HUES64 (cell line): ENCODE data around the gene LYPLA2.
"Not testable (repeated sequence)": the region's sequence is repeated elsewhere in the genome, so short reads cannot be mapped to it uniquely, and the experiment has no call there.

Experiments used
- H3K27ac ChIP-seq: 2 replicates; pipeline ENCODE4 v1.7.0; 2013; ENCODE audit warnings: low read depth, low read length, inconsistent platforms
- H3K27me3 ChIP-seq: 2 replicates; pipeline ENCODE4 v1.6.1; 2013; ENCODE audit warnings: mild to moderate bottlenecking, low read length; ENCODE audit not compliant: insufficient read depth
- H3K36me3 ChIP-seq: 2 replicates; pipeline ENCODE4 v1.6.1; 2013; ENCODE audit warnings: mild to moderate bottlenecking, low read length; ENCODE audit not compliant: insufficient read depth
- H3K4me1 ChIP-seq: 2 replicates; pipeline ENCODE4 v1.6.1; 2013; ENCODE audit warnings: mild to moderate bottlenecking, low read length, moderate library complexity; ENCODE audit not compliant: insufficient read depth
- H3K4me3 ChIP-seq: 2 replicates; pipeline ENCODE4 v1.5.1; 2013; ENCODE audit warnings: mild to moderate bottlenecking, low read length, moderate library complexity
- H3K9ac ChIP-seq: 2 replicates; pipeline ENCODE4 v1.6.1; 2013; ENCODE audit warnings: mild to moderate bottlenecking, low read depth, low read length
- H3K9me3 ChIP-seq: 2 replicates; pipeline ENCODE4 v1.6.1; 2013; ENCODE audit warnings: low read depth, low read length; ENCODE audit not compliant: insufficient read depth
- WGBS: fragments of 150-250, 120-280 bp; methylation state at CpG from one replicate; pipeline ENCODE4 v1.1.7; 2013; ENCODE audit warnings: missing lambda C conversion rate; 5-methylcytosine and 5-hydroxymethylcytosine counted together

Gene LYPLA2

GRCh38 chr1:23783141-23783540 lies 7.8 kb upstream of the LYPLA2 start:
- H3K36me3 ChIP-seq, result peaks cover 72% of the 10 kb centered on the region
- WGBS, result over 99% methylated on average over 7 of the region's 11 CpGs

DNA sequence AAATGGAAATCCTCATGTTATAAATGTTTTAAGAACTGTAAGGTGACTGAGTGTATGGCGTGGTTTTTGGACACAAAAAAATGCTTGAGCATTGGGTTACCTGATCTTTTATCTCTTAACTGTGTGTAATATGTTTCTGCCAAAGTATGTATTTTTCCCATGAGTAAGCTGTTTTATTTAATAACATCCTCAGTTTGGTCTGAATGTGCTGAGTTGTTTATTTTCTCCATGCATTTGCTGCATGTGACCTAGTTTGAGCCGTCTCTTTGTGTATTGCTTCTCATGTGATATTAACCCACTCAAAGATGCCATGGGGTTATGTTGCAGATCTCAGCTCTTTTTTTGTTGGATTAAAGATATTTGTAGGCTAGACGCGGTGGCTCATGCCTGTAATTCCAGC lies 6.1 kb upstream of the LYPLA2 start:
- Histone ChIP-seq H3K27ac (no peak overlapping the region), H3K9ac (no peak overlapping the region), H3K4me1 (no peaks in the 10 kb centered on the region), H3K27me3 (no peaks in the 10 kb centered on the region), H3K4me3 (no peak overlapping the region), H3K9me3 (no peaks in the 10 kb centered on the region), H3K36me3 (peaks cover 76% of the 10 kb centered on the region)
- WGBS, result 95% methylated on average over 4 of the region's 4 CpGs

More at GRCh38 chr1:23783141-23783540, 7.8 kb upstream of the LYPLA2 start:
- not testable (repeated sequence) for H3K9me3 ChIP-seq, H3K27ac ChIP-seq, H3K4me3 ChIP-seq, H3K4me1 ChIP-seq, H3K27me3 ChIP-seq, H3K9ac ChIP-seq

DNA sequence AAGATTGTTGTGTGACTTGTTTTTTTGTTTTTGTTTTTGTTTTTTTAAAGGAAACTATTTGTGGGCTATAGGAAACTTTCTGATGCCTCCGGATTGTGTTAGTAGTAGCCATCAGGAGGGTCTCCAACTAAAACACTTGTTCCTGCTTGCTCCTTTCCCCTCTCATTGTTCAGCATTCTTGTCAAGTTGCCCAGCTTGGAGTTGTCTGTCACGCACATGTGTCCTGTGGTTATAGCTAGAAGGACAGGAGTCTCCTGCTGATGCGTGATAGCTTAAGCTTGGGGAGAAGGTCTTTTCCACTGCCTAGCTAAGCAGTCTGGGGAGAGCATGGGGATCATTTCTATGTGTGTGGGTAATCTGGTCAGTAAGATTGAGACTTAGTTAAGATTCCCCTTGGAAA lies 3.2 kb upstream of the LYPLA2 start:
- Histone ChIP-seq H3K9ac (no peak overlapping the region), H3K4me1 (0 out of 2 replicates have a peak, but pooled peaks cover 4% of the 10 kb centered on the region), H3K9me3 (no peaks in the 10 kb centered on the region), H3K27ac (no peak overlapping the region), H3K27me3 (no peaks in the 10 kb centered on the region), H3K4me3 (no peak overlapping the region), H3K36me3 (peaks cover 56% of the 10 kb centered on the region)
- 96% methylated on average over 3 of the region's 3 CpGs for WGBS

DNA sequence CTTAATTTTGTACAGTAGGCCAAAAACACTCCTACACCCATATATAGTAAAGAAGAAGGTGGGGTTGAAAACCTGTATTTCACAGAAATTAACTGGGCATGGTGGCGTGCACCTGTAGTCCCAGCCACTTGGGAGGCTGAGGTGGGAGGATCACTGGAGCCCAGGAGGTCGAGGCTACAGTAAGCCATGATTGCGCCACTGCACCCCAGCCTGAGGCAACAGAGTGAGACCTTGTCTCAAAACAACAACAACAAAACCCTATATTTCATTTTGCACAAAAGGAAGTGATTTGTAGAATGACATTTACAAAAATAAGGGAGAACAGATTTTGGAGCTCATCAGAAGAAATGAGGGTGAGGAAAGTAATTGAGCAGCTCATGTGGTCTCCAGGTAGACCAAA lies 2.2 kb upstream of the LYPLA2 start:
- H3K27ac ChIP-seq, result no peak overlapping the region
- H3K4me3 ChIP-seq, result no peak overlapping the region
- 94% methylated on average over 3 of the region's 3 CpGs for WGBS
- 0 out of 2 replicates have a peak, but pooled peaks cover 4% of the 10 kb centered on the region for H3K4me1 ChIP-seq
- H3K9me3 ChIP-seq, result no peaks in the 10 kb centered on the region
- peaks cover 58% of the 10 kb centered on the region for H3K36me3 ChIP-seq
- no peak overlapping the region for H3K9ac ChIP-seq
- no peaks in the 10 kb centered on the region for H3K27me3 ChIP-seq

DNA sequence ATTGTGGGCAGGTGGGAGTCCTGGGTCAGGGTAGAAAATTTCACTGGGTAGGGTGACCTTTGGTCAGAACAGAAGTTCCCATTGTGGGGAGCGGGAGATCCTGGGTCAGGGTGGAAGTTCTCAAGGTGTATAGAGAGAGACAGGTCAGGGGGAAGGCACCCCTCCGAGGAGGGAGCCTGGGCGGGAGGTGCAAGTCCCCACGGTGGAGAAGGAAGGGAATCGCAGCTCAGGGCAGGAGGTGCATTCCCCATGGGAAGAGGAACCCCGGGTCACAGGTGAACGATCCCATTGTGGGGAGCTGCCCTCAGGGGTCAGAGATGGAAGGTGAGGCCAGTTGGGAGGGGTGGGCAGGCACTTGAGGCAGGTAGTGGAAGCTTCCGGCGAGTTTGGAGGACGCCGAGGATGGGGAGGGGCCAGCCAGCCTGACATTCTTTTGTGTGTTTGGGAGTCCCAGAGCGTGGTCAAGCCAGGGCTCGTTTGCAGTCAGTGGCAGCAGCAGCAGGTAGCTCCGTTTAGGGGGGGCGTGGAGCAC lies 637 bp downstream of the LYPLA2 start:
- Histone ChIP-seq H3K27ac (peak overlapping the region; percentile 20; the same call in 1 of the 2 replicates), H3K27me3 (no peaks in the 10 kb centered on the region), H3K4me1 (0 out of 2 replicates have a peak, but pooled peaks cover 4% of the 10 kb centered on the region), H3K4me3 (peak overlapping the region; percentile 81), H3K9me3 (no peaks in the 10 kb centered on the region), H3K9ac (peak overlapping the region; percentile 69), H3K36me3 (peaks cover 54% of the 10 kb centered on the region)
- WGBS, result under 1% methylated on average over 15 of the region's 15 CpGs

GRCh38 chr1:23792151-23792945 lies 1.4 kb downstream of the LYPLA2 start:
- peaks cover 52% of the 10 kb centered on the region for H3K36me3 ChIP-seq
- no peaks in the 10 kb centered on the region for H3K9me3 ChIP-seq
- no peak overlapping the region for H3K27ac ChIP-seq
- peak overlapping the region; percentile 81 for H3K4me3 ChIP-seq
- no peaks in the 10 kb centered on the region for H3K27me3 ChIP-seq
- peak overlapping the region; percentile 49; the same call in 1 of the 2 replicates for H3K9ac ChIP-seq
- WGBS, result 78% methylated on average over 17 of the region's 19 CpGs
- H3K4me1 ChIP-seq, result 0 out of 2 replicates have a peak, but pooled peaks cover 4% of the 10 kb centered on the region

DNA sequence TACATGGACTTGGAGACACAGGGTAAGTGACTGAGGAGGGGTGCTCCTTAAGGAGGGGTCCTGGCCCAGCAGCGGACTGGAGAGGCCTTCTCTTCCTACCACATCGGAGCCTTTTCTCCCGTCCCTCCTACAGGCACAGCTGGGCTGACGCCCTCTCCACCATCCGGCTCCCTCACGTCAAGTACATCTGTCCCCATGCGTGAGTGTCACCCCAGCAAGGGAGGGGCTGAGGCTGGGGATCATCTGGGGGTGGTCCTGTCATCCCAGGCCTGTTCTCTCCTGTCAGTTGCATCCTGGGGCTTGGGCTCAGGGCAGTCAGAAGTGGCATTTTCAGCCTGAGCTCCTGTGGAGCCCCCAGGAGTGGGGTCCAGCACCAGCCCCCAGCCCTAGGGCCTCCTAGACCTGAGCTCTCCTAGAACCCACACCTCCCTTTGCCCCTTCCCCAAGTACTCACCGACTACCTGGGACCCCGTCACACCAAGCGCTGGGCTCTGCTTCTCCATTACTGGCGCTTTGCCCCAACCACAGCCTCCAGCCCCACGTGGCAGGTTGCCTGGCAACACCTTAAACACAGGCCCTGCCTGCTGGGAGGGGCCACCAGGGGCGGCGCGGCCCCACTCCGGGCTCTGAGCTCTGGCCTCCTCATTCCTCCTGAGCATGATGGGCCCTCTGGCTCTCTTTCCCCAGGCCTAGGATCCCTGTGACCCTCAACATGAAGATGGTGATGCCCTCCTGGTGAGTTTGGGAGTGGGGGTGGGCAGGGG lies 2.3 kb downstream of the LYPLA2 start:
- Histone ChIP-seq H3K4me1 (0 out of 2 replicates have a peak, but pooled peaks cover 4% of the 10 kb centered on the region), H3K27ac (no peak overlapping the region), H3K9me3 (no peaks in the 10 kb centered on the region), H3K36me3 (peaks cover 52% of the 10 kb centered on the region), H3K4me3 (0 out of 2 replicates have a peak overlapping the region, but pooled peaks have one; percentile 81), H3K9ac (no peak overlapping the region), H3K27me3 (no peaks in the 10 kb centered on the region)
- WGBS, result 90% methylated on average over 16 of the region's 16 CpGs

DNA sequence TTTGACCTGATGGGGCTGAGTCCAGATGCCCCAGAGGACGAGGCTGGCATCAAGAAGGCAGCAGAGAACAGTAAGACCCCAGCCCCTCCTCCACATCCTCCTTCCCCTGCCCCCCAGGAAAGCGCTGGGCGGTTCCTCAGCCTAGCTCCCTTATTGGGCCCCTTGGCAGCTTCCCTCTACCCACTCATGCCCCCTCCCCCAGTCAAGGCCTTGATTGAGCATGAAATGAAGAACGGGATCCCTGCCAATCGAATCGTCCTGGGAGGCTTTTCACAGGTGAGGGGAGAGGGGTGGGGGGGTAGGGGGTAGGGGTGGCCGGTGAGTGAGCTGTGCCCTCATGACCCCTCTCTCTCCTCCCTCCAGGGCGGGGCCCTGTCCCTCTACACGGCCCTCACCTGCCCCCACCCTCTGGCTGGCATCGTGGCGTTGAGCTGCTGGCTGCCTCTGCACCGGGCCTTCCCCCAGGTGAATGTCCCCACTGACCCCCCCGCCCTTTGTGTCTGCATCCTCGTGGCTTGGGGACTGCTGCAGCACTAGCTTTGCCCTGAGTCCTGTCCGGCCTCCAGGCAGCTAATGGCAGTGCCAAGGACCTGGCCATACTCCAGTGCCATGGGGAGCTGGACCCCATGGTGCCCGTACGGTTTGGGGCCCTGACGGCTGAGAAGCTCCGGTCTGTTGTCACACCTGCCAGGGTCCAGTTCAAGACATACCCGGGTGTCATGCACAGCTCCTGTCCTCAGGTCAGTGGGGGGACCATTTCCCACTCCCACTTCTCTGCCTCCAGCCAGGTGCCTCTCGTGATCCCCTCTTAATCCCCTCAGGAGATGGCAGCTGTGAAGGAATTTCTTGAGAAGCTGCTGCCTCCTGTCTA lies 3.2 kb downstream of the LYPLA2 start:
- Histone ChIP-seq H3K9me3 (no peaks in the 10 kb centered on the region), H3K27me3 (no peaks in the 10 kb centered on the region), H3K27ac (no peak overlapping the region), H3K36me3 (peaks cover 53% of the 10 kb centered on the region), H3K9ac (no peak overlapping the region), H3K4me3 (no peak overlapping the region), H3K4me1 (peaks cover 8% of the 10 kb centered on the region)
- 91% methylated on average over 17 of the region's 21 CpGs for WGBS

GRCh38 chr1:23794732-23795182 lies 3.8 kb downstream of the LYPLA2 start:
- not testable (repeated sequence) for H3K9ac ChIP-seq, H3K4me3 ChIP-seq, H3K27ac ChIP-seq, H3K27me3 ChIP-seq, H3K9me3 ChIP-seq
- Histone ChIP-seq H3K4me1 (peaks cover 12% of the 10 kb centered on the region), H3K36me3 (peaks cover 53% of the 10 kb centered on the region)
- 91% methylated on average over 9 of the region's 9 CpGs for WGBS

DNA sequence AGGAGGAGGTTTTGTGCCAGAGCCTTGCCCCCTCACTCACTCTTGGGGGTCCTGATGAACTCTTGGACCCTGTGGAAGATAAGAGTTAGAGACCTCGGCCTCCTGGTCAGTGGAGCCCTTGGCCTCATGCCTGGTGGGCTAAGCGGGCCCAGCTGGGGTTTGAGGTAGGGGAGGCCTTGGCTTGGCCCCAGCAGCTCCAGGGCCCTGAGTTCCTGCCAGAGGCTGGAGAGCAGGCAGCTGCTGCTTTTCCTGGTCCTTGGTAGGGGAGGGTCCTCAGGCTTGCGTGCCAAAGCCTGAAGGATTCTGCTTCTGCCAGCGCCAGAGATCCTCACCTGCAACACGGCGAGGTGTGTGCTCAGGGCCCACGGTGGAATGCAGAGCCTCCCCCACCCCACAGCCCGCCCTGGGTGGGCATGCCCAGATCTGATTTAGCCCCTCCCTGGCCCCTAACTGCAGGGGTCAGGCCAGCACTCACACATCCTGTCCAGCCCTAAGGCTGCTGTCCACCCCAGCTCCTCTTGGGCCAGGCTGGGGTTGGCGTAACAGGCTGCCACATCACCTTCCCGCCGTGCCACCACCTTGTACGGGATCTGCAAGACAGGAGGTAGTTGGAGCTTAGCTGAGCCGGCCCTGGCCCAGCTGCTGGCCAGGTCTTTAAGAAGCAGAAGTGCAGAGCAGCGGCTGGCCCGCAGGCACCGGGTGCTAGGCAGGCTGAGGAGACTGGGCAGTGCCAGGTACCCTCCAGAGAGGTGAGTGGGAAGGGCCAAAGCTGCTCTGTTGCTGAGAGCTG lies 4.9 kb downstream of the LYPLA2 start:
- no peak overlapping the region for H3K27ac ChIP-seq
- peaks cover 12% of the 10 kb centered on the region for H3K4me1 ChIP-seq
- H3K27me3 ChIP-seq, result no peaks in the 10 kb centered on the region
- H3K9ac ChIP-seq, result no peak overlapping the region
- H3K36me3 ChIP-seq, result peaks cover 53% of the 10 kb centered on the region
- H3K9me3 ChIP-seq, result no peaks in the 10 kb centered on the region
- WGBS, result 95% methylated on average over 16 of the region's 16 CpGs
- H3K4me3 ChIP-seq, result no peak overlapping the region
